Stimulated activated CD4-positive, alpha-beta T cell treated with anti-CD3 and anti-CD28 coated beads, Interleukin-1b, Interleukin-23, amount 100 ng/mL, for 24 hours (primary cell): ENCODE data around the gene ANAPC7.
"Not testable (repeated sequence)": the region's sequence is repeated elsewhere in the genome, so short reads cannot be mapped to it uniquely, and the experiment has no call there.

Experiments used
- DNase-seq, 4 experiments: peaks; one replicate each; pipeline ENCODE4 v3.0.0-alpha.2; 2020; ENCODE audit warnings: low read depth in 4 of 4, low spot score in 1 of 4

Gene ANAPC7

DNA sequence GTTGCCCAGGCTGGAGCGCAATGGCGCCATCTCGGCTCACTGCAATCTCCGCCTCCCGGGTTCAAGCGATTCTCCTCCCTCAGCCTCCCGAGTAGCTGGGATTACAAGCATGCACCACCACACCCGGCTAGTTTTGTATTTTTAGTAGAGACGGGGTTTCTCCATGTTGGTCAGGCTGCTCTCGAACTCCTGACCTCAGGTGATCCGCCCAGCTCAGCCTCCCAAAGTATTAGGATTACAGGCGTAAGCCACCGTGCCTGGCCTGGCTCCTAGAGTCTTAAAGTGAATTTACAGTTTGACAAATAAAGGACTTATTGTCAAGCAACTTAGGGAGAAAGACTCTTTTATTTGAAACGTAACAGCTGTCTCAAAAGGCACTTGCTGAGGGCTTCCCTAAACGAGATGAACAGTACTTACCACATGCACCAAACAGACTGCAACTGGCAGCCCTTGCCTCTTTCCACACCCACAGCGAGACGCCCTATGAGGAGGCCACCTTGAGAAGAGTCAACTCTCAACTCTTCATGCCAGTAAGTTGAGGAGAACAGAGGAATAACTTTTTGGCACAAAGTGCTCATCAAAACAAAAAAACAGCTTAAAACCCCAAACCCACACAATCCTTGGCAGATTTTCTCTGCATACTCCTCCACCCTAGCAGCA, 25.2 kb downstream of the ANAPC7 start:
- DNase-seq = not testable (repeated sequence)

DNA sequence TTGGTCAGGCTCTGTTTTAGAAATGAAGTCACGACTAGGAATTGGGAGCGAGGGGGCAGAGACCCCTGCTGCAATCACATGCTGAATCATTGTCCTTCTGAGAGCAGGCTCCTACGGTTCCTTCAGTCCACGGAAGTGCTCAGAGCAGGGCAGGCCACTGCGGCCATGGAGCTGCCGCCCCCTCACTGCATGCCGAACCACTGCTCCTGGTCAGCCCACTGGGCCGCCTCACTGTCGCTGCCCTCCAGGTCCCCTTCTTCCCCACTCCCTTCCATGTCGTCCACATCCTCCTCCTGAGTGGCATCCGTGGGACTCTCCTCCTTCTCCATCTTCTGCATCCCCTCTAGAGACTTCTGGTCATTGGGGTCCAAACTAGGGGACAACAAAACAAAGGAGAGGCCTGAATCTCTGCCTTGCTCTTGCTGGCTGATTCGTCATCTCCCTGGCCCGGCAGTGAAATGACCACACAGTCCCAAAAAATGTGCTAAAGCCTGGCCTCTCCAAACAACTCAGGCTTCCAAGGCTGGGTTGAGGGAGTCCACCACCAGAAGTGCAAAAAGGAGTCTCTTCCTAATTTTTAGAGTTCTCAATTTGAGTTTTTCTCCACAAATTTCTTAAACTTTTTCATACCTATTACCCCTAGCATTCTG, 29.4 kb downstream of the ANAPC7 start:
- DNase-seq = no peak

DNA sequence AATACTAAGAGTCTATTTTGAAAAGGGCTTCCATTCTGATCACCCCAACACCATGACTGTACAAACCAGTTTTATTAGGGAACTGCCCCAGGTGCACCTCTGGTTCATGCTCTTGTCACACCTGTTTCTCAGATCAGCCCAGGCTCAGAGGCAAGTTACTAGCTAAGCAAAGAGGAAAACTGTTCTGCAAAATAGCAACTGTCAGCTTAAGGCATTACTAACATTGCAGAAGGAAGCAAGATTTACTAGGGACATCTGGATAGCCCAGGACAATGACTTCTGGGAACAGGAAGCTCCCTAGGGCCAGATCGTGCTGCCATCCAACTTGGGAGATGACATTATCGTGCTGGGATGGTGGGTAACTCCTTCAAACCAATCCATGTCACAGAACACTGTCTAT, 30.1 kb downstream of the ANAPC7 start:
- no peak for DNase-seq

GRCh38 chr12:110373025-110373424, 30.5 kb downstream of the ANAPC7 start:
- no peak for DNase-seq

DNA sequence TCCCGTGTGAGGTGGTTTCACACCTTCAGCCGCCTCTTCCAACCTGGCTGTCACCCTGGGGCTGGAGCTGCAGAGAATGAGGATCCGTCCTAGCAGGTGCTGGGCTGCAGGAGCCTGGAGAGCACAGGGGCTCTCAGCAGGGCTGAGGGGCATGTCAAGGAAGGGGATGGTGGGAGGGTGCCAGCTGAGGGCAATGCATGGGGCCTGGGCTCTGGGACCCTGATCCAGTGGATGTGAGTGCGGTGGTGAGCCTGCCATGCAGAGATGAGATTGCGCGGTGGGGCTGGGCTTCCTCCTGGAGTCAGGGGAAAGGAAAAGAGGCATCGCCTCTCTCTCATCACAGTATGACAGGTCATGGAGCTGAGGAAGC, 31.5 kb downstream of the ANAPC7 start:
- DNase-seq = no peak

GRCh38 chr12:110371408-110372055, 32.0 kb downstream of the ANAPC7 start:
- DNase-seq = no peak

DNA sequence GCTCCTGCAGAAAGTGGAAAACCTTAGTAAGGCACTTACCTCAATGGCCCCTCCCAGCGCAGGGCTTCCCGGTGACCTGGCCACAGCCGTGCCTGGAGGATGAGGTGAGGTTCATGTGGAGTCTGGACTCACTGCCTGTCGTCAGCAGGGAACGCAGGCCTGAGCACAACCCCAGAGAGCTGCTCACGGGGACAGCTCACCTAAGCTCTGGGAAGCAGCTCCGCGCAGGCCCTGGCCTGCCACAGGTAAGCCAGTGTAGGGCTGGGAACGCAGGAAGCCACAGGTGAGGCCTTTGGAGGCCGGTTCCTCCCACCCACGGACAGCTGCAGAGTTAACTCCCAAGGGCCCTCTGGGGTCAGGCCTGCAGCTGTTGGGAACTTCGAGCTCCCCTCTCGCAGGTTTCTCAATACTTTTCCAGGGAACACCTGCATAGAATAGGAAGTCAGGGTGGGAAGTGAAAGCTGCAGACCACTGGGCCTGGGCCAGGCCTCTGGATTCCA, 32.7 kb downstream of the ANAPC7 start:
- no peak for DNase-seq

GRCh38 chr12:110369992-110370391, 33.5 kb downstream of the ANAPC7 start:
- no peak for DNase-seq

- DNase-seq = no peak
Measured at GRCh38 chr12:110367181-110367864, 36.2 kb downstream of the ANAPC7 start.

- no peak for DNase-seq
Measured at GRCh38 chr12:110366321-110367142, 37.0 kb downstream of the ANAPC7 start.

DNA sequence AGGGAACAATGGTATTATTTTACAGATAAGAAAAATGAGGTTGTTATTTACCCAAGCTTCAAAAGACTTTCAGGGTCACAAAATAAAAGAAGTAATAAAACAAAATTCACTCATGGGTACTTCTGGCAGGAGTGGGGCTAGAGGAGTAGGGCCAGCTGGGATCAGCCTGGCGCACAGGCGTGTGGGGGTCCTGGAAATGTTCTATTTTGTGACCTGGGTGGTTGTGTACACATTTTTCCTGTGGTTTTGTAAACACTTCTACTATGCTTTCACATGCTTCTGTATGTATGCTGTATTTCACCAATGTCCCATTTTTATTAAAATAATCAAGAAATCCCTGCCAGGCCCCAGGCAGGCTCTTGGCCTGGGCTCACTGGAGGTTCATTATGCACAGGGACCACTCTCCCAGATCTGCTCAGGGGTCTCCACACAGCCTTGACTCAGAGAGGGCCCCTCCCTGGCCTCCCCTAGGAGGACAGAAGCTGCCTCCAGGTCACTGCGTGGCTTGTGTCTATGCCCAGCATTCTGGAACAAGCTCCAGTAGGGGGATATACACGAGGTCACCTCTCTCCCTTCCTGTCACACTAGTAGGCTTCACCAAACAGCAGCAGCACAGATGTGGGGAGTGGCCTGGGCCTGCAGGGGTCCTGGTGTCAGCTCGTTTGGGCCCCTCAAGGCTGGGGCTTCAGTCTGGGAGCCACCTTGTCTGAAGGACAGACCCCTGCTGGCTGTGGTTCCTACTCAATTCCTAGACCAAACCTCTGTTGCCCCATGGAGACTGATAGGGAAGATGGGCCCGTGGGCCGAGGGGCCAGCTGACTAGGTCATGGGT, 37.8 kb downstream of the ANAPC7 start:
- no peak for DNase-seq

GRCh38 chr12:110361216-110361615, 42.3 kb downstream of the ANAPC7 start:
- no peak for DNase-seq

DNA sequence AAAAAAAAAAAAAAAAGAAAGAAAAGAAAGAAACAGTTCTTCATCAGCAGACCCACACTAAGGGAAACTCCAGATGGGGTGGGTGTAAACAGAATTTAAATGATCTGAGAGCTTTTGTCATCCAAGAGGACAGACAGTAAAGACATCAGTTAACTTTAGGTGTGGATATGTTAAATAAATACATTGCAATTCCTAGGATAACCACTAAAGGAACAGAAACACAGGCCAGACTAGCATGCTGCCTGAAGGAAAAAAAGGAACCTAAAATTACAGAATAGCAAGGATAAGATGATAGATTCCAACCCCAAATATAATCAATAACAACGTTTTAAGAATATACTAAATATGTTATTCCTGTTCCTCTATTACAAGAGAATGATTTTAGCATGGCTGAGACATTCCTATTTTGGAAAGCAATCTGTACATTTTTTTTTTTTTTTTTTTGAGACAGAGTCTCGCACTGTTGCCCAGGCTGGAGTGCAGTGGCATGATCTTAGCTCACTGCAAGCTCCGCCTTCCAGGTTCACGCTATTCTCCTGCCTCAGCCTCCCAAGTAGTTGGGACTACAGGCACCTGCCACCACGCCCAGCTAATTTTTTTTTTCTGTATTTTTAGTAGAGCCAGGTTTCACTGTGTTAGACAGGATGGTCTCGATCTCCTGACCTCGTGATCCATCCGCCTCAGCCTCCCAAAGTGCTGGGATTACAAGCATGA, 45.0 kb downstream of the ANAPC7 start:
- not testable (repeated sequence) for DNase-seq

DNA sequence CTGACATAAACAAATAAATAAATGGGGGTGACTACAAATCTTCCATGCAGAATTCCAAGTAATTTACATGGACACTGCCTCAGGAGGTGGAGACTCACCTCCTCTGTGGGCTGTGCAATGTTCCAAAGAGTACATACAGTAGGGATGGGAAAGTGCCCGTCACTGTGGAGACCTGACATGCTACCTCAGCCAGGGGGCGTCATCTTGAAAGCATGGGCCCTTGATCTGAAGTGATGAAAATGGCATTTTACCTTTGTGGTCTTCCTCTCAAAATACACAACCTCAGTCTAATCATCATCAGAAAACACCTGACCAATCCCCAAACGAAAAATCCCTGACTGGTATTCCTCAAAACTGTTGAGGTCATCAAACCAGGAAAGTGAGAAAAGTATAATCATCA, 48.4 kb downstream of the ANAPC7 start:
- DNase-seq = no peak

DNA sequence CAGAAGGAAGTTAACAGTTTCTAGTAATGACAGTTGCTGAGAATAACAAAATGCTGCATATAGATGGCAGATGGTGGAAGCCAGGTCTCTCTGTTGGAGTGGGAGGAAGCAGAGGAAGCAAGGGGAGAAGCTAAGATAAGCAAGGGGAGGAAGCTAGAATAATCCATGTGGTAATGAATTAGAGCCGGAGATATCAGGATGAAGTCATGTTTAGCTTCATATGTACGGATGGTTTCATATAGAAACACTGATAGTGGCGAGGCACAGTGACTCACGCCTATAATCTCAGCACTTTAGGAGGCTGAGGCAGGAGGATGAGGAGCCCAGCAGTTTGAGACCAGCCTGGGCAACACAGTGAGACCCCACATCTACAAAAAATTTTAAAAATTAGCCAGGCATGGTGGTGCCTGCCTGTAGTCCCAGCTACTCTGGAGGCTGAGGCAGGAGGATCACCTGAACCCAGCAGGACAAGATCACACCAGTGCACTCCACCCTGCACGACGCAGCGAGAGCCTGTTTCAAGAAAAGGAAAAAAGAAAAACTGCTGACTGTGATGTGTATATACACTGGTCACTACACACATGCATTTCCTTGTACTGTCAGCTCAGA, 49.2 kb downstream of the ANAPC7 start:
- DNase-seq = no peak

- DNase-seq = no peak
Measured at GRCh38 chr12:110353211-110353965, 50.1 kb downstream of the ANAPC7 start.

DNA sequence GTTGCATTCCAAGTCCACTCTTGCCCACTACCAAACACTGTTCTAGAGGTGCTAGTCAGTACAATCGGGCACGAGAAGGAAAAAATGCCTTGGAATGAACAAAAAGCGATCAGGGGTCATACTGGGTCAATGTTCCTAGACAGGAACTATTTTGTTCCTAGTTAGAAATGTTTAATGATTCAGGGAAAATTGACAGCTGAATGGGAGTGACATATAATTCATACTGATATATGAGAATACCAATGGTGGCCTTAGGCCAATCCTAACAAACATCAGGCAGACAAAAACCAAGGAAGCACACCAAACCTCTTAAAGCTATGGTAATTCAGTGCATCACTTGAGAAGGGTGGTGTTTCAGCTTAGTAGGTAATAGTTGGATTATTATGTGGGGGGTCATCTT, 51.1 kb downstream of the ANAPC7 start:
- DNase-seq = no peak

DNA sequence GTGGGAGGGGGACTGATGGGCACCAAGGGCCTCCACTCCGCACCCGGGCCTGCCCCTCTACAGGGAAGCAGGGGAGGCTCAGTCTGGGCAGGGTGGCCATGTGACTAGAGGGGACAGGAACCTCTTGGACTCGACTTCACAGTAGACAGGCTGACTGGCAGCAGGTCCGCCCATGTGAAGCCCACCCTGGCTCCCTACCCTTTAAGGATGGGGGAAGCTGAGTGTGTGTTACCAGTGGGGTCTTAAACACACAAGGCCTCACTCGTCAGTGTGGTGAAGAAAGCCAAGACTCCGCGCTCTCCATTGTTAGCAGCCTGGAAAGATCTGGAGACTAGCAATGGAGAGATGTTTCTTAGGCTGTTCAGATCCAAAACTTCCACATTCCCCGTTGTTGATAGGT, 52.4 kb downstream of the ANAPC7 start:
- no peak for DNase-seq
